Measurements from ENCODE around the gene SPATA16. TPM values are rescaled to one million over a fixed set of nuclear protein-coding genes. Genes with fewer than 3 reads are reported as not detected.

Gene SPATA16
- total RNA-seq, 2 experiments from 2014 or later = not detected

DNA sequence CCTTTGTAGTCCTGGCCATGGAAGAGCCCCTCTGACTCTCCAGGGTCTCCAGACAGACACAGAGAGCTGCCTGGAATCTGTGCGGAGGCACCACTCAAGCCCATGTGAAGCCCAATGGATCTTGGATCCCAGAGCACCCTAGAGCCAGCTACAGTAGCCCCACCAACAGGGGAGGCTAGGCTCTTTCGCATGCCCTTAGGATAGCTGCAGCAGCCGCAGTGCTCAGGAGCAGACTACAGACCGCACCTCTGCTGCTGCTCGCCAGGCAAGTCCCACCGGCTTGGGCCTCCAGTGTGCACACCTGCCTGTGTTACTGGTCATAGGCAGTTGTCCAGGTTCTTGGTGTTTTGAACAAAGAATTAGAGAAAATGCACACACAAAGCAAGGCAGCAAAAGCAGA, 131.6 kb downstream of the SPATA16 start:
- ChIA-PET CTCF (no interaction called here), POLR2A (no interaction called here)

DNA sequence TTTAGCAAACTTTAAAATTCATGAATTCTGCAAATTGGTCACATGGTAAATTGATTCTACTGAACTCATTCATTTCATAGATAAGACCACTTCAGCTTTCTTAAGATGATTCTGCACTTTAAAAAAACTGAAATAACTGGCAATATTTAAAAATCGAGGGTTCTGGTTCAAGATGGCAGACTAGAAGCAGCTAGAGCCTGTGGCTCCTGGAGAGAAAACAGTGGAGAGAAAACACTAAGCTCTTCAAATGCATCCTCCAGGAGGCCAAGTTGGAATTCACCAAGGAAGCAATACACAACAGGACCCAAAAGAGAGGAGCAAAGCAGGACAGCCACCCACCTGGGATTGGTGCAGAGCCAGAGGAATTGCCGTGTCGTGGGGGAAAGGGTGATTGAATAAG, 132.1 kb downstream of the SPATA16 start:
- ChIA-PET POLR2A (no interaction called here), CTCF (no interaction called here)

DNA sequence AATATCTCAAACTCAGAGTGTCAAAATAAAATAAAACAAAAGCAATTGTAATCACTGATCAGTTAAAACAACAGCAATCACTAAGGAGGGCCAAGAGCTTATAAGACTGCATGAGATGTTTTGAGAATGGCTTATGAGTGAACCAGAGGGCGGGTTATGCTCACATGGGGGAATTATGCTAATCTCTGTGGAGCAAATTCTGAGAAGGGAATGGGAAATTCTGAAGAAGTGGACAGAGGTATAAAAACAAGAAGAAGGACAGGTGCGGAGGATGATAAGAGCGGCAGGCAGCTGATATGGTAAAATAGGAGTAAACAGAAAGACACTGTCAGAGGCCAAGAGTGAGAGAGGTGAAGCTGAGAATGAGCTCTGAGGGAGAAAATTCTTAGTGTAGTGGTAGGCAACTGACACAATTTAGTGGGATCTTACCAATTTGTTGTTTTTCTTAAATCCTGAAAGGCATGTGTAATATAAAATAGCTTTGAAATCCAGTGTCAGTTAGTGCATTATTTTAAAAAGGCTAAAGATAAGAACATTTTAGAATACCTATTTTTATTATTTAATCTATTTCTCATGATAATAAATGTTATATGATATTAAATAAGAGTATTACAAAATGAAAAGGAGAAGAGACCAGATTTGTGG, 133.8 kb downstream of the SPATA16 start:
- CTCF ChIA-PET = no interaction called here

GRCh38 chr3:173006006-173006405, 135.0 kb downstream of the SPATA16 start:
- POLR2A ChIA-PET = no interaction called here
- CTCF ChIA-PET = no interaction called here

More for the DNA sequence above, 133.8 kb downstream of the SPATA16 start:
- POLR2A ChIA-PET = no interaction called here

- ChIA-PET CTCF (no interaction called here), POLR2A (no interaction called here)
Observed at GRCh38 chr3:173004681-173005080, 136.4 kb downstream of the SPATA16 start.

GRCh38 chr3:173003956-173004355, 137.1 kb downstream of the SPATA16 start:
- CTCF ChIA-PET = no interaction called here
- POLR2A ChIA-PET = no interaction called here

- ChIA-PET POLR2A (no interaction called here), CTCF (no interaction called here)
Observed at GRCh38 chr3:173003471-173003870, 137.6 kb downstream of the SPATA16 start.

- ChIA-PET POLR2A (no interaction called here), CTCF (no interaction called here)
Observed at GRCh38 chr3:173001622-173002021, 139.4 kb downstream of the SPATA16 start.

- ChIA-PET POLR2A (no interaction called here), CTCF (no interaction called here)
Observed at GRCh38 chr3:173000553-173000952, 140.5 kb downstream of the SPATA16 start.

- ChIA-PET CTCF (no interaction called here), POLR2A (no interaction called here)
Observed at GRCh38 chr3:172993412-172993811, 147.6 kb downstream of the SPATA16 start.

DNA sequence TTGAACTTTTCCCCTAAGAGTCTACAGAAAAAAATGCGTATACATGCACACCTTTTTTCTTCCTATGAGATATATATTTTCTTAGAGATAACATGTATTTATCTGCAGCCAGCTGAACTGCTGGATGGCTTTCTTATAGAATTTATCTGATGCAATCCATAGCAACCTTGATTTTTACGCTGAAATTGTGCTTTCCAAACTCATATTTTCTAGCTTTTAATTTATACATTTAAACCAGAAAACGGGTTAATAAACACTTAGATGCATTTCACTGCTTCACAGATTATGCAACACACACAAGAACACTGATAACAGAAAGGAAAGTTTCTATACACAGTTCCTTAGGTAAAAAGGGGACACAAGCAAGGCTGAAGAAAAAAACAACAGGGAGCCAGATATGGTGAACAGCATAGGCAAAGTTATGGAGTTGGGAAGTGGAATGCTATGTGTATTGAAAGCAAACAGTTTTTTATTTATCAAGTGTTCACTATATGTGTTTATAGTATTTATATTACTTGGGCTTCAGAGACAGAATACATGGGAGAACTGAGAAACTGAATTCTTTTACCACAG, 149.5 kb downstream of the SPATA16 start:
- ChIA-PET POLR2A (no interaction called here), CTCF (no interaction called here)

- ChIA-PET POLR2A (no interaction called here), CTCF (no interaction called here)
Observed at GRCh38 chr3:172989373-172989772, 151.7 kb downstream of the SPATA16 start.

DNA sequence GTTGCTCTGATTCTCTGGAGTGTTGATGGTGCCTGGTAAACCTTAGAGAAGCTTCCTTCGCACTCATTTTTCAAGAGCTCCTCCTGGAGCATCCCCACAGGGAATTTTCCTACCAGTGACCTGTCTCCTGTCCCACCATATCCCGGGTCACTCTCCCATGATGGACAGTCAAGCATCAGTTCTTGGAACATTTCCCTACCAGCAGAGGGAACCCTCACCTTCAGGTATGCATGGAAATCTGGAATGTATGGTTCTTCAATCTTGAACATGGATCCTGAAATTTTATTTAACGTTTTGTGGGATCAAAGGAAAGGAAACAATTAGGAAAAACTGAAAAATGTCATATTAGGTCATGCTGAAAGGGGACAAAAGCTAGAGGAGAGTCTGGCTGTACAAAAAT, 153.8 kb downstream of the SPATA16 start:
- ChIA-PET POLR2A (no interaction called here), CTCF (no interaction called here)

GRCh38 chr3:172984914-172985313, 156.1 kb downstream of the SPATA16 start:
- CTCF ChIA-PET = no interaction called here
- POLR2A ChIA-PET = no interaction called here

GRCh38 chr3:172982736-172983364, 158.2 kb downstream of the SPATA16 start:
- ChIA-PET POLR2A (no interaction called here), CTCF (no interaction called here)

- ChIA-PET POLR2A (no interaction called here), CTCF (no interaction called here)
Observed at GRCh38 chr3:172981407-172981983, 159.5 kb downstream of the SPATA16 start.

DNA sequence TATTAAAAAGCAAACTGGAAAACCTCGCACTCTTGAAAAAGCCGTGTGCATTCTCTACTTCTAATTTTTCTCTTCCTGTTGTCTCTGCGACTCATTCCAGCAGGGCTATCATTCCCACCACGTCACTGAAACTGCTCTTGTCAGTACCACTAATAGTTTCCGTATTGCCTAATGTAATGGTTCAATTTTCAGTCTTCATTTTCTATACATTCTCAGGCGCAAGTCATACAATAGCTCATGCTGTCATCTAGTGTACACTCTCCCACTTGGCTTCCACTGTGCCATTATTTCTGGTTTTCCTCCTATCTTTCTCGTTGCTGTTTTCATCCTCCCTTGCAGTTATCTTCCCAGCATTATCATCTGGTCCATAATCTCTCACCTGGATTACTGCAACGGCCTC, 160.2 kb downstream of the SPATA16 start:
- ChIA-PET POLR2A (no interaction called here), CTCF (no interaction called here)

DNA sequence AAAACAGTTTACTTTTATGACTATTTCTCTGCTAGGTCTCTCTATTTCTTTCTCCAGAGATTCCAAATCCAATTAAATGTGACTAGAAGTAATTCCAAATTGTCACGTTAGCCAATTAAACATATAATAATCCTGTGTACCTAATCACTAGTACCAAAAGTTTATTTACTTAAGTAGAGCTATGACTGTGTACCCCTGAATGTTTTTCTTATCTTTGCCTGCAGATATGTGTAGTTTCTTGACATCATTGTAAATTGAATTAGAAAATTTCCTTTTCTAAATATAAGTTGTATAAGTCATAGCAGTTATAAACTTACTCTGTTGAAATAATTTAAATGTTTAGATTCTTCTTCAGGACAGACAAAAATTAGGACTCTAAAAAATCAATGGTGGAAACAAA, 163.3 kb downstream of the SPATA16 start:
- ChIA-PET CTCF (no interaction called here), POLR2A (no interaction called here)

DNA sequence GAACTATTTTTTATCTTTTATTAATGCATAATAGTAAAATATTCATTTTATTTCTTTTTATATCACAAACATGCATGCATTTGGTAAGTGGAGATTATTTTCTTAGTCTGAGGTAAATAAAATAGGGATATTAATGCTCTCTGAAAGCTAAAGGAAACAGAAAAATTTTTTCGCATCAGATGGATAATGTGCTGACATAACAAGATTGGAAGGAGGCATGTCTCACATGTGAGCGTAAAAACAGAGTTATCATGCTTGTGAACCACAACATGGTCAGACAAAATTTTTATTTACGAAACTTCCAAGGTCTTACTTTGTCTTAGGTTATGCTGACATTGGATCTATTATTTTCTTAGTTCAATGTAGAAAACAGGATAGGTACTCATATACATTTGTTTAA, 166.1 kb downstream of the SPATA16 start:
- CTCF ChIA-PET = no interaction called here
- POLR2A ChIA-PET = no interaction called here

DNA sequence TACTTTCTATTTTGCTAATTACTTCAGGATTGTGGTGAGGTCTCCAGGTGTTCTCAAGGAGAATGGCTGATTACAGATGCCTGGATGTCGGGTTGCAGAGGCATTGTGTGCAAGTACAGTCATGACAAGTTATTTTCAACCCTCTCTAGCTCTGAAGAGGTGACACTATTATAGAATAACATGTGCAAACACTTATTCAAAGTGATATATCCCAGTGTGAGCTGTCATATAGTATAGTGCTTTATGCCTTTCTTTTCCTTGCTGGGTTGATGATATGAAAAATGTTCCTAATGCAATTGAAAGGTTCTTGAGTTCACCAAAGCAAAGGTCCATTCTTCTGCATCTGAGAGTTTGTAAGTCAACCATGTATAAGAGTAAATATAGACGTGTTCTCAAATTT, 167.2 kb downstream of the SPATA16 start:
- CTCF ChIA-PET = no interaction called here
- POLR2A ChIA-PET = no interaction called here

DNA sequence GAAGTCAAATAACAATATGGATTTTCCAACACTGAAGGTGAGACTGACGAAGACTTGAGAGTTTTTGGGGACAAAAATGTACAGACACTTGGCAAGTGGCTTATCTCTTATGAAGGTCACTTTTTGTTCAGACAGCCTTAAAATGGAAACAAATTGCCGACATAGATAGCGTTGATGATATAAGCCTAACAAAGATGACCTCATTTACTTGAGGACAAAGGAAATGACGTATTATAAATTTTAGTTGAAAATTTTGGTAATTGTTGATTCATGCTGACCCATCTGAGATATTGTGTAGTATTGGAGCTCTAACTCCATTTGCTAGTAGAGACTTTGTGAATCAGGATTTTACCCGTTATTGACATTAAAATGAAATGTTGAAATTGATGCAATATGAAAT, 168.3 kb downstream of the SPATA16 start:
- ChIA-PET POLR2A (no interaction called here), CTCF (no interaction called here)

GRCh38 chr3:172972067-172972466, 169.0 kb downstream of the SPATA16 start:
- CTCF ChIA-PET = no interaction called here
- POLR2A ChIA-PET = no interaction called here

Measured in activated CD8-positive, alpha-beta memory T cell treated with anti-CD3 and anti-CD28 coated beads for 36 hours (primary cell).